Stimulated activated naive CD8-positive, alpha-beta T cell treated with anti-CD3 and anti-CD28 coated beads, Interleukin-15, amount 100 ng/mL, for 72 hours (primary cell): ENCODE measurements around the gene AGPAT1.
A peak's percentile ranks its signal among the peaks of the same experiment; 100 is the strongest.

Experiments
- ATAC-seq: fragments of 150-1000 bp; cut with Tn5 transposase; 2 replicates; pipeline ENCODE4 v1.10.0; 2021; ENCODE audit warnings: mild to moderate bottlenecking, moderate library complexity
- DNase-seq, 2 donors: peaks; one replicate each; pipeline ENCODE4 v3.0.0; 2021 to 2022
- H3K27ac Mint-ChIP-seq, 2 donors: one replicate each; pipeline ENCODE4 v1.8.0; 2022; ENCODE audit warnings: mild to moderate bottlenecking in 2 of 2, mixed read lengths in 2 of 2, moderate library complexity in 2 of 2
- H3K27me3 Mint-ChIP-seq: one replicate; pipeline ENCODE4 v1.8.0; 2022; ENCODE audit warnings: mixed read lengths
- H3K4me1 Mint-ChIP-seq: one replicate; pipeline ENCODE4 v1.8.0; 2022; ENCODE audit warnings: mild to moderate bottlenecking, mixed read lengths
- H3K4me3 Mint-ChIP-seq, 2 donors: one replicate each; pipeline ENCODE4 v1.8.0; 2022; ENCODE audit warnings: mild to moderate bottlenecking in 2 of 2, mixed read lengths in 2 of 2, moderate library complexity in 1 of 2
- H3K9me3 Mint-ChIP-seq, 2 donors: one replicate each; pipeline ENCODE4 v1.8.0; 2022; ENCODE audit warnings: mixed read lengths in 2 of 2

AGPAT1 gene

GRCh38 chr6:32183030-32183429, 7.1 kb upstream of the AGPAT1 start:
- Mint-ChIP-seq H3K9me3 (no peaks in the 10 kb centered on the region), H3K4me3 (no peak overlapping the region), H3K4me1 (peaks cover 79% of the 10 kb centered on the region), H3K27me3 (no peaks in the 10 kb centered on the region), H3K27ac (peak overlapping the region in 1 of 2 donors; percentile 50)
- ATAC-seq (no peak), DNase-seq (no peak)

- ATAC-seq: no peak
- Mint-ChIP-seq H3K4me3 (no peak overlapping the region), H3K27ac (peak overlapping the region in 1 of 2 donors; percentile 23), H3K27me3 (no peaks in the 10 kb centered on the region), H3K4me1 (peaks cover 74% of the 10 kb centered on the region), H3K9me3 (no peaks in the 10 kb centered on the region)
- DNase-seq: no peak
Measured at GRCh38 chr6:32182555-32182981, 6.7 kb upstream of the AGPAT1 start.

- no peaks in the 10 kb centered on the region for H3K27me3 Mint-ChIP-seq
- H3K4me3 Mint-ChIP-seq: no peak overlapping the region
- DNase-seq: no peak
- ATAC-seq: no peak
- no peak overlapping the region for H3K27ac Mint-ChIP-seq
- H3K9me3 Mint-ChIP-seq: no peaks in the 10 kb centered on the region
- peaks cover 71% of the 10 kb centered on the region for H3K4me1 Mint-ChIP-seq
Measured at GRCh38 chr6:32181915-32182529, 6.1 kb upstream of the AGPAT1 start.

GRCh38 chr6:32181148-32181702, 5.3 kb upstream of the AGPAT1 start:
- no peak overlapping the region for H3K4me3 Mint-ChIP-seq
- DNase-seq (no peak), ATAC-seq (no peak)
- H3K27ac Mint-ChIP-seq: peak overlapping the region in 1 of 2 donors; percentile 71
- H3K27me3 Mint-ChIP-seq: no peaks in the 10 kb centered on the region
- H3K9me3 Mint-ChIP-seq: no peaks in the 10 kb centered on the region
- H3K4me1 Mint-ChIP-seq: peaks cover 71% of the 10 kb centered on the region

GRCh38 chr6:32179766-32180405, 4.0 kb upstream of the AGPAT1 start:
- H3K27me3 Mint-ChIP-seq: no peaks in the 10 kb centered on the region
- H3K27ac Mint-ChIP-seq: peak overlapping the region in 1 of 2 donors; percentile 60
- H3K9me3 Mint-ChIP-seq: no peaks in the 10 kb centered on the region
- H3K4me3 Mint-ChIP-seq: peak overlapping the region; percentile 86 to 94
- ATAC-seq: no peak
- peaks cover 69% of the 10 kb centered on the region for H3K4me1 Mint-ChIP-seq
- no peak for DNase-seq

- ATAC-seq: no peak
- peaks cover 74% of the 10 kb centered on the region for H3K4me1 Mint-ChIP-seq
- no peaks in the 10 kb centered on the region for H3K9me3 Mint-ChIP-seq
- no peak for DNase-seq
- H3K27me3 Mint-ChIP-seq: no peaks in the 10 kb centered on the region
- H3K27ac Mint-ChIP-seq: peak overlapping the region; percentile 85 to 98
- H3K4me3 Mint-ChIP-seq: peak overlapping the region; percentile 86 to 94
Measured at GRCh38 chr6:32178547-32179440, 2.9 kb upstream of the AGPAT1 start.

GRCh38 chr6:32177788-32178546, 2.1 kb upstream of the AGPAT1 start, which contains the start of gene RNF5:
Gene RNF5 (plus strand): TSS chr6:32178405. CDS start chr6:32178512, 107 bp downstream.
- Mint-ChIP-seq H3K4me1 (peaks cover 76% of the 10 kb centered on the region), H3K27me3 (no peaks in the 10 kb centered on the region), H3K27ac (peak within 1 kb of the TSS; percentile 96 to 98), H3K9me3 (no peaks in the 10 kb centered on the region), H3K4me3 (peak within 1 kb of the TSS; percentile 86 to 94)
- ATAC-seq (peak; percentile 89), DNase-seq (peak; percentile 93 to 96)

GRCh38 chr6:32177183-32177787, 1.4 kb upstream of the AGPAT1 start:
- ATAC-seq: peak; percentile 10
- H3K27me3 Mint-ChIP-seq: no peaks in the 10 kb centered on the region

GRCh38 chr6:32176476-32177182, 745 bp upstream of the AGPAT1 start:
- peak overlapping the region; percentile 96 to 98 for H3K27ac Mint-ChIP-seq
- peak overlapping the region; percentile 86 to 94 for H3K4me3 Mint-ChIP-seq
- ATAC-seq (no peak), DNase-seq (no peak)
- no peaks in the 10 kb centered on the region for H3K27me3 Mint-ChIP-seq
- no peaks in the 10 kb centered on the region for H3K9me3 Mint-ChIP-seq
- H3K4me1 Mint-ChIP-seq: peaks cover 71% of the 10 kb centered on the region

More at GRCh38 chr6:32177183-32177787, 1.4 kb upstream of the AGPAT1 start:
- Mint-ChIP-seq H3K4me3 (peak overlapping the region; percentile 86 to 94), H3K4me1 (peaks cover 74% of the 10 kb centered on the region), H3K27ac (peak overlapping the region; percentile 96 to 98), H3K9me3 (no peaks in the 10 kb centered on the region)
- DNase-seq: peak in 1 of 2 donors; percentile 52

GRCh38 chr6:32175322-32175710, 568 bp downstream of the AGPAT1 start:
- Mint-ChIP-seq H3K27me3 (no peaks in the 10 kb centered on the region), H3K9me3 (no peaks in the 10 kb centered on the region), H3K4me3 (peak overlapping the region; percentile 86 to 94), H3K4me1 (peaks cover 65% of the 10 kb centered on the region), H3K27ac (peak overlapping the region; percentile 47 to 51)
- DNase-seq (no peak), ATAC-seq (no peak)

- Mint-ChIP-seq H3K4me3 (peak overlapping the region in 1 of 2 donors; percentile 68), H3K27me3 (no peaks in the 10 kb centered on the region)
Measured at GRCh38 chr6:32174416-32174815, 1.5 kb downstream of the AGPAT1 start.

GRCh38 chr6:32173051-32173727, 2.7 kb downstream of the AGPAT1 start:
- Mint-ChIP-seq H3K27ac (no peak overlapping the region), H3K4me3 (no peak overlapping the region), H3K4me1 (peaks cover 47% of the 10 kb centered on the region), H3K27me3 (no peaks in the 10 kb centered on the region), H3K9me3 (no peaks in the 10 kb centered on the region)
- ATAC-seq (no peak), DNase-seq (no peak)

More at GRCh38 chr6:32174416-32174815, 1.5 kb downstream of the AGPAT1 start:
- H3K9me3 Mint-ChIP-seq: no peaks in the 10 kb centered on the region
- no peak overlapping the region for H3K27ac Mint-ChIP-seq
- ATAC-seq (no peak), DNase-seq (no peak)
- peaks cover 56% of the 10 kb centered on the region for H3K4me1 Mint-ChIP-seq

- H3K9me3 Mint-ChIP-seq: no peaks in the 10 kb centered on the region
- H3K27ac Mint-ChIP-seq: no peak overlapping the region
- no peak overlapping the region for H3K4me3 Mint-ChIP-seq
- no peak for DNase-seq
- no peaks in the 10 kb centered on the region for H3K27me3 Mint-ChIP-seq
- no peak for ATAC-seq
- peaks cover 37% of the 10 kb centered on the region for H3K4me1 Mint-ChIP-seq
Measured at GRCh38 chr6:32171234-32171633, 4.7 kb downstream of the AGPAT1 start.
